Activated CD4-positive, alpha-beta T cell treated with anti-CD3 and anti-CD28 coated beads for 4 hours (primary cell): ENCODE measurements around the gene KCNQ1.

Experiments
- DNase-seq, 2 donors: peaks; one replicate each; pipeline ENCODE4 v3.0.0-alpha.2; 2020

KCNQ1 gene

GRCh38 chr11:2860636-2861035, 415.8 kb downstream of the KCNQ1 start:
- no peak for DNase-seq

- no peak for DNase-seq
Measured at GRCh38 chr11:2862395-2863275, 417.8 kb downstream of the KCNQ1 start.

GRCh38 chr11:2863276-2863618, 418.4 kb downstream of the KCNQ1 start:
- no peak for DNase-seq

- DNase-seq = no peak
Measured at GRCh38 chr11:2864901-2865300, 420.1 kb downstream of the KCNQ1 start.

- no peak for DNase-seq
Measured at GRCh38 chr11:2865922-2866577, 421.2 kb downstream of the KCNQ1 start.

- no peak for DNase-seq
Measured at GRCh38 chr11:2867142-2867541, 422.3 kb downstream of the KCNQ1 start.

- no peak for DNase-seq
Measured at GRCh38 chr11:2867722-2868505, 423.1 kb downstream of the KCNQ1 start.

GRCh38 chr11:2868506-2869133, 423.8 kb downstream of the KCNQ1 start:
- no peak for DNase-seq

GRCh38 chr11:2869134-2869526, 424.3 kb downstream of the KCNQ1 start:
- DNase-seq = no peak

- no peak for DNase-seq
Measured at GRCh38 chr11:2869561-2870427, 425.0 kb downstream of the KCNQ1 start.

- DNase-seq = no peak
Measured at GRCh38 chr11:2870460-2870859, 425.7 kb downstream of the KCNQ1 start.

- DNase-seq = no peak
Measured at GRCh38 chr11:2870969-2871680, 426.3 kb downstream of the KCNQ1 start.

GRCh38 chr11:2874963-2875362, 430.2 kb downstream of the KCNQ1 start:
- DNase-seq = no peak

GRCh38 chr11:2877474-2877873, 432.7 kb downstream of the KCNQ1 start:
- DNase-seq = no peak

- DNase-seq = no peak
Measured at GRCh38 chr11:2878782-2879181, 434.0 kb downstream of the KCNQ1 start.

GRCh38 chr11:2880646-2881045, 435.8 kb downstream of the KCNQ1 start:
- DNase-seq = no peak

- DNase-seq = no peak
Measured at GRCh38 chr11:2881076-2881980, 436.5 kb downstream of the KCNQ1 start.

GRCh38 chr11:2881981-2882375, 437.2 kb downstream of the KCNQ1 start:
- DNase-seq = no peak

- DNase-seq = no peak
Measured at GRCh38 chr11:2882396-2883110, 437.7 kb downstream of the KCNQ1 start.

- no peak for DNase-seq
Measured at GRCh38 chr11:2883640-2883978, 438.8 kb downstream of the KCNQ1 start.
